ENCODE measurements around the gene VWA8.

VWA8 gene

GRCh38 chr13:41997396-41997795, 36.5 kb upstream of the VWA8 start:
- no peaks in the 10 kb centered on the region for H3K4me1 ChIP-seq (ENCODE audit: low read length)
- H3K9me3 ChIP-seq (replicated peaks; ENCODE audit: insufficient read depth, low read length): no peaks in the 10 kb centered on the region
- DNase-seq: no peak
- no peak overlapping the region for H3K4me2 ChIP-seq (ENCODE audit: low read depth, low read length)
- no peak overlapping the region for H2AFZ ChIP-seq (ENCODE audit: low read length)
- no peak overlapping the region for H3K27ac ChIP-seq (ENCODE audit: low read length)
- H3K9ac ChIP-seq (ENCODE audit: low read length): no peak overlapping the region
- H3K79me2 ChIP-seq (ENCODE audit: low read length): no peaks in the 10 kb centered on the region
- H3K27me3 ChIP-seq (replicated peaks; ENCODE audit: insufficient read depth, low read length): no peaks in the 10 kb centered on the region
- H3K4me3 ChIP-seq (ENCODE audit: low read length): no peak overlapping the region
- no peaks in the 10 kb centered on the region for H3K36me3 ChIP-seq (replicated peaks; ENCODE audit: insufficient read depth, low read length)
- H3F3A ChIP-seq (ENCODE audit: insufficient read depth, low read length): no peaks in the 10 kb centered on the region
- H4K20me1 ChIP-seq (ENCODE audit: insufficient read depth, low read length): no peaks in the 10 kb centered on the region
- TF ChIP-seq EZH2phosphoT487 (IDR thresholded peaks at IDR 0.05; ENCODE audit: low read length) (no peak), EZH2 (optimal IDR thresholded peaks at IDR 0.05; ENCODE audit: low read depth, low read length) (no peak), CTCF (IDR thresholded peaks at IDR 0.05; ENCODE audit: low read length) (no peak)
- no peaks in the 10 kb centered on the region for H3K9me2 ChIP-seq (replicated peaks; ENCODE audit: insufficient read depth, low read length)

- Histone ChIP-seq H3K9me2 (replicated peaks; ENCODE audit: insufficient read depth, low read length) (no peaks in the 10 kb centered on the region), H3K79me2 (ENCODE audit: low read length) (no peaks in the 10 kb centered on the region), H3F3A (ENCODE audit: insufficient read depth, low read length) (no peaks in the 10 kb centered on the region), H3K9me3 (replicated peaks; ENCODE audit: insufficient read depth, low read length) (no peaks in the 10 kb centered on the region), H3K9ac (ENCODE audit: low read length) (no peak overlapping the region), H2AFZ (ENCODE audit: low read length) (no peak overlapping the region), H4K20me1 (ENCODE audit: insufficient read depth, low read length) (no peaks in the 10 kb centered on the region), H3K4me3 (ENCODE audit: low read length) (no peak overlapping the region), H3K27ac (ENCODE audit: low read length) (no peak overlapping the region), H3K27me3 (replicated peaks; ENCODE audit: insufficient read depth, low read length) (no peaks in the 10 kb centered on the region), H3K4me2 (ENCODE audit: low read depth, low read length) (no peak overlapping the region), H3K36me3 (replicated peaks; ENCODE audit: insufficient read depth, low read length) (no peaks in the 10 kb centered on the region), H3K4me1 (ENCODE audit: low read length) (no peaks in the 10 kb centered on the region)
- DNase-seq: no peak
- TF ChIP-seq CTCF (IDR thresholded peaks at IDR 0.05; ENCODE audit: low read length): no peak
- TF ChIP-seq EZH2phosphoT487 (IDR thresholded peaks at IDR 0.05; ENCODE audit: low read length): no peak
- TF ChIP-seq EZH2 (optimal IDR thresholded peaks at IDR 0.05; ENCODE audit: low read depth, low read length): no peak
Observed at GRCh38 chr13:41995946-41996345, 35.0 kb upstream of the VWA8 start.

DNA sequence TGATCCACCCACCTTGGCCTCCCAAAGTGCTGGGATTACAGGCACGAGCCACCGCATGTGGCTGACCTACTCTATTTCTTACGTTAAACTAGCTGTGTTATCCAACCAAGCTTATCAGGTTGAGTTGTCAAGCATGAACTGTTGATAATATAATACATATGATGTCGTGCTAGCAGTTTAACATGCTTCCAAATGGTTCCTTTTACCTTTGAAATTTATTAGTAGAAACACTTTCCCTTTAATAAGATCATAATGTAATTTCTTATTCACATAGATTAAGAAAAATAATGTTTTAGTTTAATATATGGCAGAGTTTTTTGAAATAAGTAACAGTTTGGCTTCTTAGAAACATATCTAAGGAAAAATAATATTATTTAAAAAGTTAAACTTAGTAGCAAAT, 34.4 kb upstream of the VWA8 start:
- Histone ChIP-seq H3K27ac (ENCODE audit: low read length) (no peak overlapping the region), H3K79me2 (ENCODE audit: low read length) (no peaks in the 10 kb centered on the region), H3K36me3 (replicated peaks; ENCODE audit: insufficient read depth, low read length) (no peaks in the 10 kb centered on the region), H2AFZ (ENCODE audit: low read length) (no peak overlapping the region), H4K20me1 (ENCODE audit: insufficient read depth, low read length) (no peaks in the 10 kb centered on the region), H3K9me2 (replicated peaks; ENCODE audit: insufficient read depth, low read length) (no peaks in the 10 kb centered on the region), H3K27me3 (replicated peaks; ENCODE audit: insufficient read depth, low read length) (no peaks in the 10 kb centered on the region), H3F3A (ENCODE audit: insufficient read depth, low read length) (no peaks in the 10 kb centered on the region), H3K9ac (ENCODE audit: low read length) (no peak overlapping the region), H3K9me3 (replicated peaks; ENCODE audit: insufficient read depth, low read length) (no peaks in the 10 kb centered on the region), H3K4me1 (ENCODE audit: low read length) (no peaks in the 10 kb centered on the region), H3K4me2 (ENCODE audit: low read depth, low read length) (no peak overlapping the region), H3K4me3 (ENCODE audit: low read length) (no peak overlapping the region)
- DNase-seq: no peak
- no peak for TF ChIP-seq CTCF (IDR thresholded peaks at IDR 0.05; ENCODE audit: low read length)
- no peak for TF ChIP-seq EZH2 (optimal IDR thresholded peaks at IDR 0.05; ENCODE audit: low read depth, low read length)
- TF ChIP-seq EZH2phosphoT487 (IDR thresholded peaks at IDR 0.05; ENCODE audit: low read length): no peak
